A673 (cell line): ENCODE data around the gene SLC16A10. TPM values are rescaled to one million over a fixed set of nuclear protein-coding genes. Genes with fewer than 3 reads are reported as not detected.

Experiments
- BruUV-seq: library from RNA; stranded (reverse); fragments of 400-500 nt; replicated peaks from 2 replicates; lab custom pipeline; 2021; lab: Mats Ljungman, UMichigan
- CTCF ChIA-PET: fragments of 300-600 bp; sonication (Branson Sonifier 250); formaldehyde crosslinking; loops from one replicate; lab custom pipeline; 2022; ENCODE audit warnings: antibody characterized with exemption; lab: Charles Lee
- POLR2A ChIA-PET: fragments of 300-600 bp; sonication (Branson Sonifier 250); formaldehyde crosslinking; loops from one replicate; lab custom pipeline; 2022; ENCODE audit warnings: antibody characterized with exemption; ENCODE audit not compliant: low non-redundant PET; lab: Charles Lee
- DNase-seq: peaks from one replicate; pipeline ENCODE4 v3.0.0-alpha.2; 2015; ENCODE audit warnings: low spot score
- H3K27ac ChIP-seq: fragments of 200-600 bp; sonication (generic); 2 replicates; pipeline ENCODE4 v1.5.1; 2016; ENCODE audit warnings: mixed run types, low read depth, mild to moderate bottlenecking, mixed read lengths, antibody characterized with exemption, low read length; ENCODE audit not compliant: poor library complexity, severe bottlenecking
- H3K27me3 ChIP-seq: fragments of 200-600 bp; sonication (generic); replicated peaks from 2 replicates; pipeline ENCODE4 v1.6.1; 2017; ENCODE audit warnings: mixed run types, low read depth, mild to moderate bottlenecking, mixed read lengths, antibody characterized with exemption, low read length; ENCODE audit not compliant: insufficient read depth, poor library complexity
- H3K36me3 ChIP-seq: fragments of 200-600 bp; sonication (generic); 2 replicates; pipeline ENCODE4 v1.6.1; 2016; ENCODE audit warnings: mixed run types, mild to moderate bottlenecking, mixed read lengths, antibody characterized with exemption, low read length; ENCODE audit not compliant: insufficient read depth, poor library complexity, severe bottlenecking
- H3K4me1 ChIP-seq: fragments of 200-600 bp; sonication (generic); 2 replicates; pipeline ENCODE4 v1.6.1; 2017; ENCODE audit warnings: mixed run types, mild to moderate bottlenecking, mixed read lengths, antibody characterized with exemption, low read length; ENCODE audit not compliant: insufficient read depth, poor library complexity, severe bottlenecking
- H3K4me3 ChIP-seq: fragments of 200-600 bp; sonication (generic); 2 replicates; pipeline ENCODE4 v1.5.1; 2016; ENCODE audit warnings: low read depth, mixed run types, mild to moderate bottlenecking, mixed read lengths, low read length; ENCODE audit not compliant: poor library complexity, severe bottlenecking
- H3K9me3 ChIP-seq: fragments of 200-600 bp; sonication (generic); 2 replicates; pipeline ENCODE4 v1.6.1; 2016; ENCODE audit warnings: mixed run types, low read depth, mild to moderate bottlenecking, mixed read lengths, antibody characterized with exemption, low read length; ENCODE audit not compliant: poor library complexity, severe bottlenecking
- EZH2 ChIP-seq: fragments of 200-600 bp; sonication (generic); IDR thresholded peaks from 2 replicates; pipeline ENCODE4 v1.6.1; 2017; ENCODE audit warnings: borderline replicate concordance, low read depth, mild to moderate bottlenecking, mixed read lengths, antibody characterized with exemption, low read length; ENCODE audit not compliant: poor library complexity, severe bottlenecking
- intact Hi-C: fragments of 100-400 bp; cut with micrococcal nuclease; formaldehyde crosslinking; loops from one replicate; pipeline ENCODE4 v1.10.0; 2022; ENCODE audit not compliant: unreplicated experiment
- total RNA-seq: library from RNA; stranded (reverse); gene quantifications from 2 replicates; pipeline ENCODE4 v1.2.3, GENCODE V29; 2021
- TF ChIP-seq, protein P1 (sequence below): fragments of 300-800, 200-600 bp; sonication (generic); conservative IDR thresholded peaks from 2 replicates; pipeline ENCODE4 v1.5.1; 2017; ENCODE audit warnings: low read depth, mild to moderate bottlenecking, antibody characterized with exemption, low read length, moderate library complexity, mixed read lengths

Gene SLC16A10
- total RNA-seq, 1 experiment from 2014 or later, result 7.9 TPM

GRCh38 chr6:111259089-111259831 is 172.0 kb downstream of the SLC16A10 start:
- DNase-seq, result peak; percentile 99
- TF ChIP-seq, protein P1, sequence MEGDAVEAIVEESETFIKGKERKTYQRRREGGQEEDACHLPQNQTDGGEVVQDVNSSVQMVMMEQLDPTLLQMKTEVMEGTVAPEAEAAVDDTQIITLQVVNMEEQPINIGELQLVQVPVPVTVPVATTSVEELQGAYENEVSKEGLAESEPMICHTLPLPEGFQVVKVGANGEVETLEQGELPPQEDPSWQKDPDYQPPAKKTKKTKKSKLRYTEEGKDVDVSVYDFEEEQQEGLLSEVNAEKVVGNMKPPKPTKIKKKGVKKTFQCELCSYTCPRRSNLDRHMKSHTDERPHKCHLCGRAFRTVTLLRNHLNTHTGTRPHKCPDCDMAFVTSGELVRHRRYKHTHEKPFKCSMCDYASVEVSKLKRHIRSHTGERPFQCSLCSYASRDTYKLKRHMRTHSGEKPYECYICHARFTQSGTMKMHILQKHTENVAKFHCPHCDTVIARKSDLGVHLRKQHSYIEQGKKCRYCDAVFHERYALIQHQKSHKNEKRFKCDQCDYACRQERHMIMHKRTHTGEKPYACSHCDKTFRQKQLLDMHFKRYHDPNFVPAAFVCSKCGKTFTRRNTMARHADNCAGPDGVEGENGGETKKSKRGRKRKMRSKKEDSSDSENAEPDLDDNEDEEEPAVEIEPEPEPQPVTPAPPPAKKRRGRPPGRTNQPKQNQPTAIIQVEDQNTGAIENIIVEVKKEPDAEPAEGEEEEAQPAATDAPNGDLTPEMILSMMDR, result peak; percentile 97
- TF ChIP-seq EZH2, result no peak
- H3K4me3 ChIP-seq, result peak overlapping the region; percentile 84
- H3K36me3 ChIP-seq, result no peaks in the 10 kb centered on the region
- intact Hi-C loops, result loop anchor here (1.0 to 5.0 kb wide), 3 partner anchors 223 to 784 kb away; partner anchors contain the start of gene REV3L
- no peaks in the 10 kb centered on the region for H3K27me3 ChIP-seq
- ChIA-PET POLR2A (interaction anchor here (0.6 kb wide), 1 partner anchor 65 kb away, joined by 3 read pairs; no protein-coding TSS in a partner anchor), CTCF (interaction anchor here (0.6 to 1.7 kb wide), 11 partner anchors 219 to 784 kb away, joined by 3 to 15 read pairs (median 6); partner anchors contain the start of genes REV3L and TRAF3IP2)
- no TSS peak for BruUV-seq
- no peaks in the 10 kb centered on the region for H3K9me3 ChIP-seq
- peak overlapping the region; percentile 75 for H3K27ac ChIP-seq
- H3K4me1 ChIP-seq, result no peaks in the 10 kb centered on the region

- no peaks in the 10 kb centered on the region for H3K4me1 ChIP-seq
- H3K27me3 ChIP-seq, result no peaks in the 10 kb centered on the region
- no peak overlapping the region for H3K27ac ChIP-seq
- peak overlapping the region; percentile 84 for H3K4me3 ChIP-seq
- H3K9me3 ChIP-seq, result no peaks in the 10 kb centered on the region
- CTCF ChIA-PET, result no interaction called here
- BruUV-seq, result no TSS peak
- POLR2A ChIA-PET, result no interaction called here
- TF ChIP-seq, protein P1, result no peak
- no peak for TF ChIP-seq EZH2
- no peak for DNase-seq
- intact Hi-C loops, result no loop called here
- H3K36me3 ChIP-seq, result peaks cover 2% of the 10 kb centered on the region
Measured at GRCh38 chr6:111260570-111261298, 173.4 kb downstream of the SLC16A10 start.

DNA sequence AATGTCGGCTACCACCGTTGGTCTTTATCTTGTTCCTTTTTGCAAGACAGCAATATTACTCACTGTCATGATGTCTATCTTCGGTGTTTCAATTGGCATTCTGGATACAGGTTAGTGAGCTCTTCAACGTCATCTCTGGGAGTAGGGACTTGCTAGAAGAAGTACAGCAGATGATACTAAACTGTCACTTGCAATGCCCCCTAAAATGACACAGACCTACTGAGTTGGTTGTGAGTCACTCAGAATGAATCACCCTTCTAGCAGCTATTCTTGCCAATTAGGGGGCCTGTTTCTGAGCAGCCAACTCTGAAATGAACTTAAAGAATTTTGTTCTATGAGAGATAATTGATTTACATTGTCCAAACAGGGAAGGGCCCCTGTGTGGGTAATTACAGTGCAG is 176.5 kb downstream of the SLC16A10 start:
- Histone ChIP-seq H3K4me3 (no peak overlapping the region), H3K4me1 (no peaks in the 10 kb centered on the region), H3K36me3 (peaks cover 18% of the 10 kb centered on the region), H3K27ac (no peak overlapping the region), H3K27me3 (no peaks in the 10 kb centered on the region), H3K9me3 (no peaks in the 10 kb centered on the region)
- intact Hi-C loops, result no loop called here
- TF ChIP-seq, protein P1, result no peak
- no peak for TF ChIP-seq EZH2
- DNase-seq, result peak; percentile 50
- CTCF ChIA-PET, result interaction anchor here (0.6 kb wide), 1 partner anchor 51 kb away, joined by 3 read pairs; no protein-coding TSS in a partner anchor
- POLR2A ChIA-PET, result no interaction called here
- no TSS peak for BruUV-seq
